IMR-90 (cell line): ENCODE data around the gene CROCC2.

Source experiments
- CEBPB ChIP-seq: IDR thresholded peaks from 2 replicates; pipeline ENCODE4 v1.6.1; 2012; ENCODE audit warnings: low read depth, low read length, improper control_type of control experiment
- CTCF ChIP-seq: conservative IDR thresholded peaks from 2 replicates; pipeline ENCODE4 v1.5.1; 2012; ENCODE audit warnings: mild to moderate bottlenecking, low read depth, low read length, improper control_type of control experiment
- ELK1 ChIP-seq: fragments of 150-350 bp; IDR thresholded peaks from 2 replicates; pipeline ENCODE4 v1.6.1; 2016; ENCODE audit warnings: low read depth, mild to moderate bottlenecking, low read length, moderate library complexity, borderline replicate concordance
- MXI1 ChIP-seq: IDR thresholded peaks from 2 replicates; pipeline ENCODE4 v1.6.1; 2012; ENCODE audit warnings: low read depth, mild to moderate bottlenecking, low read length, moderate library complexity, borderline replicate concordance
- POLR2A ChIP-seq: IDR thresholded peaks from 2 replicates; pipeline ENCODE4 v1.6.1; 2012; ENCODE audit warnings: mild to moderate bottlenecking, low read depth, low read length
- RAD21 ChIP-seq: IDR thresholded peaks from 2 replicates; pipeline ENCODE4 v1.6.1; 2012; ENCODE audit warnings: low read length, improper control_type of control experiment
- RFX5 ChIP-seq: IDR thresholded peaks from 2 replicates; pipeline ENCODE4 v1.8.0; 2012; ENCODE audit warnings: low read depth, mild to moderate bottlenecking, low read length, moderate library complexity
- SMC3 ChIP-seq: fragments of 150-350 bp; IDR thresholded peaks from 2 replicates; pipeline ENCODE4 v1.6.1; 2016; ENCODE audit warnings: low read depth, mild to moderate bottlenecking, antibody characterized with exemption, low read length, moderate library complexity
- USF2 ChIP-seq: fragments of 150-350 bp; IDR thresholded peaks from 2 replicates; pipeline ENCODE4 v1.6.1; 2017; ENCODE audit warnings: mild to moderate bottlenecking, antibody characterized with exemption, low read length, low read depth

- no peak for TF ChIP-seq CTCF
- no peak for TF ChIP-seq RAD21
- no peak for TF ChIP-seq MXI1
- TF ChIP-seq RFX5 = no peak
- no peak for TF ChIP-seq POLR2A
- TF ChIP-seq ELK1 = no peak
- no peak for TF ChIP-seq CEBPB
- no peak for TF ChIP-seq SMC3
- TF ChIP-seq USF2 = no peak
Measured at GRCh38 chr2:240955306-240956170, 49.4 kb downstream of the CROCC2 start.
